ENCODE data around the gene CADM2.

GRCh38 chr3:85554153-85554552 is 595.4 kb downstream of the CADM2 start:
- TF ChIP-seq REST (IDR thresholded peaks at IDR 0.05; ENCODE audit: unreplicated experiment): no peak
- TF ChIP-seq CTCF (conservative IDR thresholded peaks at IDR 0.05; ENCODE audit: low read depth in 2 of 2): no peak
- no peak for TF ChIP-seq EZH2phosphoT487 (IDR thresholded peaks at IDR 0.05; ENCODE audit: unreplicated experiment)
- no peak for TF ChIP-seq POLR2AphosphoS5 (IDR thresholded peaks at IDR 0.05; ENCODE audit: low read depth)
- no peak for TF ChIP-seq EZH2 (IDR thresholded peaks at IDR 0.05; ENCODE audit: low read depth, unreplicated experiment)
- no peak for TF ChIP-seq NANOG (IDR thresholded peaks at IDR 0.05; ENCODE audit: borderline replicate concordance)
- no peak for TF ChIP-seq ZNF331 (CRISPR knock-in tag; IDR thresholded peaks at IDR 0.05; ENCODE audit: low read depth)
- no peak for TF ChIP-seq CREB1 (CRISPR knock-in tag; IDR thresholded peaks at IDR 0.05; ENCODE audit: low read depth)
